GM23338 (cell line): ENCODE measurements around the gene BCAS3. TPM values are rescaled to one million over a fixed set of nuclear protein-coding genes. Genes with fewer than 3 reads are reported as not detected.

Source experiments
- ATAC-seq: fragments of 200-7000 bp; cut with Tn5 transposase; 3 replicates; pipeline ENCODE4 v1.9.1; 2020
- DNase-seq: peaks from one replicate; pipeline ENCODE4 v3.0.0-alpha.2; 2015; ENCODE audit warnings: low spot score
- H2AFZ ChIP-seq: fragments of 200-600 bp; sonication (generic); 2 replicates; pipeline ENCODE4 v1.8.0; 2016; ENCODE audit warnings: antibody characterized with exemption, mild to moderate bottlenecking, moderate library complexity
- H3F3A ChIP-seq: fragments of 200-600 bp; sonication (generic); replicated peaks from 2 replicates; pipeline ENCODE4 v1.8.0; 2017; ENCODE audit warnings: antibody characterized with exemption, mixed run types, low read depth
- H3K27ac ChIP-seq: fragments of 200-600 bp; sonication (generic); 2 replicates; pipeline ENCODE4 v1.6.1; 2016; ENCODE audit warnings: low read depth
- H3K27me3 ChIP-seq: fragments of 200-600 bp; sonication (generic); 2 replicates; pipeline ENCODE4 v1.8.0; 2016; ENCODE audit warnings: mild to moderate bottlenecking, mixed run types, moderate library complexity; ENCODE audit not compliant: insufficient read depth
- H3K36me3 ChIP-seq: fragments of 200-600 bp; sonication (generic); 2 replicates; pipeline ENCODE4 v1.8.0; 2016; ENCODE audit warnings: mild to moderate bottlenecking; ENCODE audit not compliant: insufficient read depth
- H3K4me1 ChIP-seq: fragments of 200-600 bp; sonication (generic); 2 replicates; pipeline ENCODE4 v1.8.0; 2016; ENCODE audit warnings: mild to moderate bottlenecking, moderate library complexity; ENCODE audit not compliant: insufficient read depth
- H3K4me2 ChIP-seq: fragments of 200-600 bp; sonication (generic); 2 replicates; pipeline ENCODE4 v1.7.1; 2017; ENCODE audit warnings: mixed run types
- H3K4me3 ChIP-seq: fragments of 200-600 bp; sonication (generic); 2 replicates; pipeline ENCODE4 v1.6.1; 2016; ENCODE audit warnings: mixed run types
- H3K79me2 ChIP-seq: fragments of 200-600 bp; sonication (generic); replicated peaks from 2 replicates; pipeline ENCODE4 v1.8.0; 2017; ENCODE audit warnings: mild to moderate bottlenecking; ENCODE audit not compliant: insufficient read depth
- H3K9me2 ChIP-seq: fragments of 200-600 bp; sonication (generic); 2 replicates; pipeline ENCODE4 v1.8.0; 2017; ENCODE audit not compliant: insufficient read depth
- H4K20me1 ChIP-seq: fragments of 200-600 bp; sonication (generic); replicated peaks from 2 replicates; pipeline ENCODE4 v1.8.0; 2017; ENCODE audit warnings: mild to moderate bottlenecking; ENCODE audit not compliant: insufficient read depth
- H3K27ac Mint-ChIP-seq: 2 replicates; pipeline ENCODE4 v1.8.0; 2020; ENCODE audit warnings: inconsistent platforms, mild to moderate bottlenecking, moderate library complexity, mixed read lengths
- H3K27me3 Mint-ChIP-seq: 3 replicates; pipeline ENCODE4 v1.8.0; 2022; ENCODE audit warnings: low read depth, mild to moderate bottlenecking, moderate library complexity, mixed read lengths, inconsistent platforms; ENCODE audit not compliant: insufficient read depth, poor library complexity
- H3K36me3 Mint-ChIP-seq: 3 replicates; pipeline ENCODE4 v1.8.0; 2021; ENCODE audit warnings: low read depth, mild to moderate bottlenecking, inconsistent platforms, moderate library complexity, mixed read lengths
- H3K4me1 Mint-ChIP-seq: 3 replicates; pipeline ENCODE4 v1.8.0; 2020; ENCODE audit warnings: mild to moderate bottlenecking, inconsistent platforms, mixed read lengths
- H3K4me3 Mint-ChIP-seq: 3 replicates; pipeline ENCODE4 v1.8.0; 2021; ENCODE audit warnings: moderate library complexity, mild to moderate bottlenecking, inconsistent platforms, mixed read lengths
- H3K9me3 Mint-ChIP-seq: 3 replicates; pipeline ENCODE4 v1.8.0; 2020; ENCODE audit warnings: moderate library complexity, mild to moderate bottlenecking, inconsistent platforms, mixed read lengths
- EZH2 ChIP-seq: fragments of 200-600 bp; sonication (generic); IDR thresholded peaks from one replicate; pipeline ENCODE4 v1.8.0; 2017; ENCODE audit warnings: antibody characterized with exemption, mild to moderate bottlenecking, low read depth; ENCODE audit not compliant: unreplicated experiment
- EZH2phosphoT487 ChIP-seq: fragments of 200-600 bp; sonication (generic); IDR thresholded peaks from one replicate; pipeline ENCODE4 v1.8.1; 2018; ENCODE audit warnings: antibody characterized with exemption; ENCODE audit not compliant: unreplicated experiment
- JUNB ChIP-seq: IDR thresholded peaks from one replicate; pipeline ENCODE4 v1.6.1; 2016; ENCODE audit warnings: antibody characterized with exemption; ENCODE audit not compliant: unreplicated experiment
- NANOG ChIP-seq: IDR thresholded peaks from 2 replicates; pipeline ENCODE4 v1.6.1; 2016; ENCODE audit warnings: antibody characterized with exemption, borderline replicate concordance
- POLR2AphosphoS5 ChIP-seq: IDR thresholded peaks from 2 replicates; pipeline ENCODE4 v1.6.1; 2016; ENCODE audit warnings: antibody characterized with exemption, low read depth
- STAT1 ChIP-seq: IDR thresholded peaks from one replicate; pipeline ENCODE4 v1.6.1; 2016; ENCODE audit warnings: antibody characterized with exemption; ENCODE audit not compliant: unreplicated experiment
- ZNF331 ChIP-seq: fragments of 250-450 bp; sonication (Bioruptor Pico); IDR thresholded peaks from 2 replicates; pipeline ENCODE4 v1.5.0; 2020; ENCODE audit warnings: low read depth, mild to moderate bottlenecking, moderate library complexity
- polyA plus RNA-seq: library from polyadenylated mRNA; unstranded; fragments of >200 nt; fragmentation: Nextera tagmentation; extraction: Ambion mirVana; gene quantifications from 2 replicates; pipeline ENCODE4 v1.2.1, GENCODE V29; 2016
- total RNA-seq: library from RNA; depleted of rRNA; stranded (reverse); fragments of >200 nt; shearing (Covaris generic); gene quantifications from 2 replicates; pipeline ENCODE4 v1.2.3, GENCODE V29; 2014
- TF ChIP-seq, protein P1 (sequence below): fragments of 250-450 bp; sonication (Bioruptor Pico); IDR thresholded peaks from 2 replicates; pipeline ENCODE4 v1.5.0; 2020; ENCODE audit warnings: mild to moderate bottlenecking, moderate library complexity
- TF ChIP-seq, protein P2 (sequence below): IDR thresholded peaks from 2 replicates; pipeline ENCODE4 v1.6.1; 2016; ENCODE audit warnings: antibody characterized with exemption

BCAS3 gene
- total and polyA plus RNA-seq, 2 experiments from 2014 or later: 8.2 to 28.0 TPM

DNA sequence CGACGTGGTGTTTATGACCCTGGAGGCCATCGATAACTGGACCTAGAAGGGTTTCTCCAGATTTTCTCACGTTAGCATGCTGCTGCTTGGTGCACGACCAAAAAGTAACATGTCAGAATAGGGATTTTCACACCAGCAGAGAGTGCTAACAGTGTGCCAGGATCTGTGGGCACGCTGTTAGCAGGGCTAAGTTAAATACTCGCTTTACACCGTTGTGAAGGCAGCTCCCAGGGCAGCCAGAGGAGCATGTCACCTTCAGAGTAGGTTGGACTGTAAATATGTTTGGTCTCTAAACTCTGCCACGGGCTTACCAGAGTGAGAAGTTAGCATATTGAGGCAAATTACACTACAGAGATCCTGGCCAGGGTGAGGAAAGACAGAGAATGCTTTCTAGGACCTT lies 608.8 kb downstream of the BCAS3 start (continued):
- TF ChIP-seq, protein P1, sequence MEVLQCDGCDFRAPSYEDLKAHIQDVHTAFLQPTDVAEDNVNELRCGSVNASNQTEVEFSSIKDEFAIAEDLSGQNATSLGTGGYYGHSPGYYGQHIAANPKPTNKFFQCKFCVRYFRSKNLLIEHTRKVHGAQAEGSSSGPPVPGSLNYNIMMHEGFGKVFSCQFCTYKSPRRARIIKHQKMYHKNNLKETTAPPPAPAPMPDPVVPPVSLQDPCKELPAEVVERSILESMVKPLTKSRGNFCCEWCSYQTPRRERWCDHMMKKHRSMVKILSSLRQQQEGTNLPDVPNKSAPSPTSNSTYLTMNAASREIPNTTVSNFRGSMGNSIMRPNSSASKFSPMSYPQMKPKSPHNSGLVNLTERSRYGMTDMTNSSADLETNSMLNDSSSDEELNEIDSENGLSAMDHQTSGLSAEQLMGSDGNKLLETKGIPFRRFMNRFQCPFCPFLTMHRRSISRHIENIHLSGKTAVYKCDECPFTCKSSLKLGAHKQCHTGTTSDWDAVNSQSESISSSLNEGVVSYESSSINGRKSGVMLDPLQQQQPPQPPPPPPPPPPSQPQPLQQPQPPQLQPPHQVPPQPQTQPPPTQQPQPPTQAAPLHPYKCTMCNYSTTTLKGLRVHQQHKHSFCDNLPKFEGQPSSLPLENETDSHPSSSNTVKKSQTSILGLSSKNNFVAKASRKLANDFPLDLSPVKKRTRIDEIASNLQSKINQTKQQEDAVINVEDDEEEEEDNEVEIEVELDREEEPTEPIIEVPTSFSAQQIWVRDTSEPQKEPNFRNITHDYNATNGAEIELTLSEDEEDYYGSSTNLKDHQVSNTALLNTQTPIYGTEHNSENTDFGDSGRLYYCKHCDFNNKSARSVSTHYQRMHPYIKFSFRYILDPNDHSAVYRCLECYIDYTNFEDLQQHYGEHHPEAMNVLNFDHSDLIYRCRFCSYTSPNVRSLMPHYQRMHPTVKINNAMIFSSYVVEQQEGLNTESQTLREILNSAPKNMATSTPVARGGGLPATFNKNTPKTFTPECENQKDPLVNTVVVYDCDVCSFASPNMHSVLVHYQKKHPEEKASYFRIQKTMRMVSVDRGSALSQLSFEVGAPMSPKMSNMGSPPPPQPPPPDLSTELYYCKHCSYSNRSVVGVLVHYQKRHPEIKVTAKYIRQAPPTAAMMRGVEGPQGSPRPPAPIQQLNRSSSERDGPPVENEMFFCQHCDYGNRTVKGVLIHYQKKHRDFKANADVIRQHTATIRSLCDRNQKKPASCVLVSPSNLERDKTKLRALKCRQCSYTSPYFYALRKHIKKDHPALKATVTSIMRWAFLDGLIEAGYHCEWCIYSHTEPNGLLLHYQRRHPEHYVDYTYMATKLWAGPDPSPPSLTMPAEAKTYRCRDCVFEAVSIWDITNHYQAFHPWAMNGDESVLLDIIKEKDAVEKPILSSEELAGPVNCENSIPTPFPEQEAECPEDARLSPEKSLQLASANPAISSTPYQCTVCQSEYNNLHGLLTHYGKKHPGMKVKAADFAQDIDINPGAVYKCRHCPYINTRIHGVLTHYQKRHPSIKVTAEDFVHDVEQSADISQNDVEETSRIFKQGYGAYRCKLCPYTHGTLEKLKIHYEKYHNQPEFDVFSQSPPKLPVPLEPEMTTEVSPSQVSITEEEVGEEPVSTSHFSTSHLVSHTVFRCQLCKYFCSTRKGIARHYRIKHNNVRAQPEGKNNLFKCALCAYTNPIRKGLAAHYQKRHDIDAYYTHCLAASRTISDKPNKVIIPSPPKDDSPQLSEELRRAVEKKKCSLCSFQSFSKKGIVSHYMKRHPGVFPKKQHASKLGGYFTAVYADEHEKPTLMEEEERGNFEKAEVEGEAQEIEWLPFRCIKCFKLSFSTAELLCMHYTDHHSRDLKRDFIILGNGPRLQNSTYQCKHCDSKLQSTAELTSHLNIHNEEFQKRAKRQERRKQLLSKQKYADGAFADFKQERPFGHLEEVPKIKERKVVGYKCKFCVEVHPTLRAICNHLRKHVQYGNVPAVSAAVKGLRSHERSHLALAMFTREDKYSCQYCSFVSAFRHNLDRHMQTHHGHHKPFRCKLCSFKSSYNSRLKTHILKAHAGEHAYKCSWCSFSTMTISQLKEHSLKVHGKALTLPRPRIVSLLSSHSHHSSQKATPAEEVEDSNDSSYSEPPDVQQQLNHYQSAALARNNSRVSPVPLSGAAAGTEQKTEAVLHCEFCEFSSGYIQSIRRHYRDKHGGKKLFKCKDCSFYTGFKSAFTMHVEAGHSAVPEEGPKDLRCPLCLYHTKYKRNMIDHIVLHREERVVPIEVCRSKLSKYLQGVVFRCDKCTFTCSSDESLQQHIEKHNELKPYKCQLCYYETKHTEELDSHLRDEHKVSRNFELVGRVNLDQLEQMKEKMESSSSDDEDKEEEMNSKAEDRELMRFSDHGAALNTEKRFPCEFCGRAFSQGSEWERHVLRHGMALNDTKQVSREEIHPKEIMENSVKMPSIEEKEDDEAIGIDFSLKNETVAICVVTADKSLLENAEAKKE (CRISPR knock-in tag): no peak
- no peak for TF ChIP-seq EZH2
- no peak for TF ChIP-seq ZNF331 (CRISPR knock-in tag)

DNA sequence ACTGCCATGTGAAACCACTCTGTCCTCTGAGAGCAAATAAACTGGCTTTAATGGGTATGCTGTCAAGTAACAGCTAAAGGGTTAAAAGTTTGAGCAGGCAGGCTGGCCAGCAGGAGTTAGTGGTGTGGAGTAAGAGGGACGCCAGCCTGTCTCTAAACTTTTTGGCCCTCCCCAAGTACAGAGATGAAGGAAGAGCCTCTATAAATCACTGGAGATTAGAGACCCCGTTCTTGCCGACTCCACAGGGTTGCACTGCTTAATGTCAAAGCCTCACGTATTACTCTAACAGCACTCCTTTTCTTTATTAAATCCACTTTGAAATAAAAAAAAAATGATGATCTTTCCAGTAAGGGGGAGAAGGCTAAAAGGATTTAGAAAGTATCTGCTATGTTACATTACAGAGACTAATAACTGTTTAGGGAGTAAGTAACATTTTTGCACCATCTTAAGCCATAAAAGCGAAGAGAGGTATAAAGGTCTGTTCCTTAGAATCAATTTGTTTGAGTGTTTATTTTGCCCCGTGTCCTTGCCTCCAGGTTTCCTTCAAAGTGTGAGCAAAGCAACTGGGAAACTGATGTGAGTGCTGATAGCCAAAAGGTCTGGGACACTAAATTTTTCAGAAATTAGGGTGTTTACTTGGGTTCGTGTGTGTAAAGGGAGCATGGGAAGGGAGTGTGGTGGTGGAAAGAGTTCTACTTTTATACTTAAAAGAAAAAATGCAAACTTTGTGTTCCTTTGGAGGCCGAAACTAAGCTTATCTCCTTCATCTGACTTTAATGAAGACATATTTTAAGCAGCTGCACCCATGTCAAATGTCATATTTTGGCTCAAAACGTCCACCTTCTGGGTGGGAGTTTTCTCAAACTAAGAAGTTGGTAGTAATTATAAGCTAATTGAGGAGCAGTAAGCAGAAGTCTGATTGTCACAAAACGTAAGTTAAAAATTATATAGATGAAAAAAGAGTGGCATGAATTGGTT lies 612.0 kb downstream of the BCAS3 start:
- Histone ChIP-seq H2AFZ (no peak overlapping the region), H3K4me2 (no peak overlapping the region), H3F3A (peaks cover 6% of the 10 kb centered on the region; the same call in 1 of the 2 replicates), H3K79me2 (no peaks in the 10 kb centered on the region), H4K20me1 (no peaks in the 10 kb centered on the region), H3K4me1 (peaks cover 33% of the 10 kb centered on the region), H3K9me2 (no peaks in the 10 kb centered on the region), H3K27me3 (no peaks in the 10 kb centered on the region), H3K36me3 (no peaks in the 10 kb centered on the region), H3K27ac (no peak overlapping the region), H3K4me3 (no peak overlapping the region)
- Mint-ChIP-seq H3K4me3 (no peak overlapping the region), H3K36me3 (no peaks in the 10 kb centered on the region), H3K27me3 (no peaks in the 10 kb centered on the region), H3K4me1 (peaks cover 27% of the 10 kb centered on the region), H3K27ac (no peak overlapping the region), H3K9me3 (peaks cover 4% of the 10 kb centered on the region; the same call in 1 of the 3 replicates)
- ATAC-seq (no peak), DNase-seq (no peak)
- TF ChIP-seq EZH2 (no peak), NANOG (no peak), STAT1 (no peak), EZH2phosphoT487 (no peak), POLR2AphosphoS5 (no peak), JUNB (no peak), ZNF331 (CRISPR knock-in tag) (no peak)
- TF ChIP-seq, protein P2, sequence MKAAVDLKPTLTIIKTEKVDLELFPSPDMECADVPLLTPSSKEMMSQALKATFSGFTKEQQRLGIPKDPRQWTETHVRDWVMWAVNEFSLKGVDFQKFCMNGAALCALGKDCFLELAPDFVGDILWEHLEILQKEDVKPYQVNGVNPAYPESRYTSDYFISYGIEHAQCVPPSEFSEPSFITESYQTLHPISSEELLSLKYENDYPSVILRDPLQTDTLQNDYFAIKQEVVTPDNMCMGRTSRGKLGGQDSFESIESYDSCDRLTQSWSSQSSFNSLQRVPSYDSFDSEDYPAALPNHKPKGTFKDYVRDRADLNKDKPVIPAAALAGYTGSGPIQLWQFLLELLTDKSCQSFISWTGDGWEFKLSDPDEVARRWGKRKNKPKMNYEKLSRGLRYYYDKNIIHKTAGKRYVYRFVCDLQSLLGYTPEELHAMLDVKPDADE: no peak
